ENCODE data around the gene DISC1. TPM values are rescaled to one million over a fixed set of nuclear protein-coding genes. Genes with fewer than 3 reads are reported as not detected.

Gene DISC1
- total RNA-seq, 1 experiment from 2014 or later, result 13.5 TPM

GRCh38 chr1:232016616-232017015, 390.0 kb downstream of the DISC1 start:
- POLR2A ChIA-PET, result no interaction called here

GRCh38 chr1:232017057-232017456, 390.5 kb downstream of the DISC1 start:
- DNase-seq, result no peak
- H3K27ac Mint-ChIP-seq (ENCODE audit: unreplicated experiment), result no peak overlapping the region
- H3K4me1 ChIP-seq, result no peaks in the 10 kb centered on the region
- BruUV-seq (replicated peaks), result no TSS peak
- intact Hi-C loops (cut with micrococcal nuclease; ENCODE audit: unreplicated experiment), result no loop called here
- H3K4me1 Mint-ChIP-seq (ENCODE audit: low read depth, unreplicated experiment), result no peaks in the 10 kb centered on the region
- H3K4me3 Mint-ChIP-seq (ENCODE audit: unreplicated experiment), result no peak overlapping the region
- TF ChIP-seq CTCF (IDR thresholded peaks at IDR 0.05; ENCODE audit: insufficient read depth in 1 of 2, low read depth in 1 of 2, low read length in 1 of 2, severe bottlenecking in 1 of 2, unreplicated experiment in 1 of 2), result no peak
- no peak overlapping the region for H3K4me3 ChIP-seq (ENCODE audit: low read depth, low read length)
- no peaks in the 10 kb centered on the region for H3K36me3 ChIP-seq (ENCODE audit: control insufficient read depth, insufficient read depth, low read length)
- peaks cover 4% of the 10 kb centered on the region for H3K36me3 Mint-ChIP-seq (ENCODE audit: insufficient read depth, unreplicated experiment)
- H3K27me3 ChIP-seq (replicated peaks; ENCODE audit: control insufficient read depth, insufficient read depth, low read length), result no peaks in the 10 kb centered on the region
- POLR2A ChIA-PET, result no interaction called here
- H3K9me3 ChIP-seq, result no peaks in the 10 kb centered on the region
- no peaks in the 10 kb centered on the region for H3K9me3 Mint-ChIP-seq (ENCODE audit: unreplicated experiment)
- CTCF ChIA-PET, result no interaction called here
- H3K27me3 Mint-ChIP-seq (ENCODE audit: insufficient read depth, unreplicated experiment), result no peaks in the 10 kb centered on the region

More at GRCh38 chr1:232016616-232017015, 390.0 kb downstream of the DISC1 start:
- CTCF ChIA-PET, result no interaction called here
- peaks cover 4% of the 10 kb centered on the region for H3K36me3 Mint-ChIP-seq (ENCODE audit: insufficient read depth, unreplicated experiment)
- Histone ChIP-seq H3K27me3 (replicated peaks; ENCODE audit: control insufficient read depth, insufficient read depth, low read length) (no peaks in the 10 kb centered on the region), H3K4me1 (no peaks in the 10 kb centered on the region), H3K9me3 (no peaks in the 10 kb centered on the region), H3K36me3 (ENCODE audit: control insufficient read depth, insufficient read depth, low read length) (no peaks in the 10 kb centered on the region), H3K4me3 (ENCODE audit: low read depth, low read length) (no peak overlapping the region)
- no peaks in the 10 kb centered on the region for H3K9me3 Mint-ChIP-seq (ENCODE audit: unreplicated experiment)
- H3K27me3 Mint-ChIP-seq (ENCODE audit: insufficient read depth, unreplicated experiment), result no peaks in the 10 kb centered on the region
- no peaks in the 10 kb centered on the region for H3K4me1 Mint-ChIP-seq (ENCODE audit: low read depth, unreplicated experiment)
- no peak for TF ChIP-seq CTCF (IDR thresholded peaks at IDR 0.05; ENCODE audit: insufficient read depth in 1 of 2, low read depth in 1 of 2, low read length in 1 of 2, severe bottlenecking in 1 of 2, unreplicated experiment in 1 of 2)
- DNase-seq, result no peak
- BruUV-seq (replicated peaks), result no TSS peak
- intact Hi-C loops (cut with micrococcal nuclease; ENCODE audit: unreplicated experiment), result no loop called here
- H3K4me3 Mint-ChIP-seq (ENCODE audit: unreplicated experiment), result no peak overlapping the region
- no peak overlapping the region for H3K27ac Mint-ChIP-seq (ENCODE audit: unreplicated experiment)

GRCh38 chr1:232017759-232018158, 391.2 kb downstream of the DISC1 start:
- no peak overlapping the region for H3K27ac Mint-ChIP-seq (ENCODE audit: unreplicated experiment)
- H3K36me3 Mint-ChIP-seq (ENCODE audit: insufficient read depth, unreplicated experiment), result peaks cover 4% of the 10 kb centered on the region
- no peaks in the 10 kb centered on the region for H3K4me1 ChIP-seq
- no peaks in the 10 kb centered on the region for H3K9me3 ChIP-seq
- no peaks in the 10 kb centered on the region for H3K4me1 Mint-ChIP-seq (ENCODE audit: low read depth, unreplicated experiment)
- no peaks in the 10 kb centered on the region for H3K36me3 ChIP-seq (ENCODE audit: control insufficient read depth, insufficient read depth, low read length)
- BruUV-seq (replicated peaks), result no TSS peak
- no peaks in the 10 kb centered on the region for H3K27me3 ChIP-seq (replicated peaks; ENCODE audit: control insufficient read depth, insufficient read depth, low read length)
- no peak overlapping the region for H3K4me3 Mint-ChIP-seq (ENCODE audit: unreplicated experiment)
- no peak overlapping the region for H3K4me3 ChIP-seq (ENCODE audit: low read depth, low read length)
- no peaks in the 10 kb centered on the region for H3K27me3 Mint-ChIP-seq (ENCODE audit: insufficient read depth, unreplicated experiment)
- DNase-seq, result no peak
- ChIA-PET POLR2A (no interaction called here), CTCF (no interaction called here)
- TF ChIP-seq CTCF (IDR thresholded peaks at IDR 0.05; ENCODE audit: insufficient read depth in 1 of 2, low read depth in 1 of 2, low read length in 1 of 2, severe bottlenecking in 1 of 2, unreplicated experiment in 1 of 2), result no peak
- intact Hi-C loops (cut with micrococcal nuclease; ENCODE audit: unreplicated experiment), result no loop called here
- H3K9me3 Mint-ChIP-seq (ENCODE audit: unreplicated experiment), result no peaks in the 10 kb centered on the region

All from Caco-2 (cell line).